SK-N-SH (cell line): ENCODE data around the gene TMEM254. TPM values are rescaled to one million over a fixed set of nuclear protein-coding genes. Genes with fewer than 3 reads are reported as not detected.

ENCODE experiments used
- CTCF ChIA-PET: fragments of 300-600, 350-600 bp; formaldehyde crosslinking; extraction: SDS; loops from one replicate; lab custom pipeline; 2021; lab: Yijun Ruan, JAX
- POLR2A ChIA-PET: fragments of 350-600 bp; sonication (Branson Sonifier 250); formaldehyde crosslinking; extraction: SDS; loops from one replicate; lab custom pipeline; 2020; ENCODE audit warnings: antibody characterized with exemption, inconsistent platforms; lab: Yijun Ruan, JAX
- DNase-seq: peaks from one replicate; pipeline ENCODE4 v3.0.0; 2012
- H2AFZ ChIP-seq: fragments of 200-600 bp; sonication (generic); 2 replicates; pipeline ENCODE4 v1.8.1; 2016; ENCODE audit warnings: antibody characterized with exemption, mild to moderate bottlenecking, low read depth
- H3F3A ChIP-seq: fragments of 200-600 bp; sonication (generic); replicated peaks from 2 replicates; pipeline ENCODE3; 2016; ENCODE audit warnings: antibody characterized with exemption, mild to moderate bottlenecking; ENCODE audit not compliant: insufficient read depth
- H3K27ac ChIP-seq, 2 experiments: fragments of 200-500 bp in 1 of 2; fragments of 200-600 bp in 1 of 2; sonication (Bioruptor generic) in 1 of 2; sonication (generic), shearing (Covaris generic) in 1 of 2; 2 replicates each; pipeline versions ENCODE4 v1.5.1 to v1.6.1; 2014 to 2016; ENCODE audit warnings: low read depth in 2 of 2, inconsistent platforms in 1 of 2, low read length in 1 of 2, mild to moderate bottlenecking in 1 of 2, mixed read lengths in 1 of 2
- H3K27me3 ChIP-seq: fragments of 200-600 bp; sonication (generic), shearing (Covaris generic); 2 replicates; pipeline ENCODE4 v1.6.1; 2016; ENCODE audit warnings: mixed run types; ENCODE audit not compliant: insufficient read depth
- H3K36me3 ChIP-seq, 2 experiments: fragments of 200-500 bp in 1 of 2; fragments of 200-600 bp in 1 of 2; sonication (Bioruptor generic) in 1 of 2; sonication (generic) in 1 of 2; replicated peaks in 1 of 2; 2 replicates each; pipeline versions ENCODE3 to v1.5.1; 2014 to 2016; ENCODE audit warnings: low read length in 1 of 2, mild to moderate bottlenecking in 1 of 2; ENCODE audit not compliant: insufficient read depth in 2 of 2, control insufficient read depth in 1 of 2
- H3K4me1 ChIP-seq, 2 experiments: fragments of 200-500 bp in 1 of 2; fragments of 200-600 bp in 1 of 2; sonication (Bioruptor generic) in 1 of 2; sonication (generic), shearing (Covaris generic) in 1 of 2; 2 replicates each; pipeline versions ENCODE4 v1.5.1 to v1.6.1; 2014 to 2016; ENCODE audit warnings: low read depth in 1 of 2, low read length in 1 of 2, mixed run types in 1 of 2; ENCODE audit not compliant: insufficient read depth in 2 of 2, control insufficient read depth in 1 of 2
- H3K4me2 ChIP-seq: fragments of 200-600 bp; sonication (generic), shearing (Covaris generic); 2 replicates; pipeline ENCODE4 v1.6.1; 2017; ENCODE audit warnings: mixed run types
- H3K4me3 ChIP-seq, 2 experiments: fragments of 200-500 bp in 1 of 2; fragments of 200-600 bp in 1 of 2; sonication (Bioruptor generic) in 1 of 2; sonication (generic), shearing (Covaris generic) in 1 of 2; 2 replicates each; pipeline versions ENCODE4 v1.5.1 to v1.8.1; 2014 to 2016; ENCODE audit warnings: low read depth in 2 of 2, inconsistent platforms in 1 of 2, low read length in 1 of 2, mild to moderate bottlenecking in 1 of 2, mixed read lengths in 1 of 2, moderate library complexity in 1 of 2
- H3K79me2 ChIP-seq: fragments of 200-600 bp; sonication (generic); 2 replicates; pipeline ENCODE4 v1.8.1; 2017; ENCODE audit warnings: mild to moderate bottlenecking; ENCODE audit not compliant: insufficient read depth
- H3K9ac ChIP-seq: fragments of 200-600 bp; sonication (generic); 2 replicates; pipeline ENCODE4 v1.6.1; 2017; ENCODE audit warnings: mixed run types
- H3K9me2 ChIP-seq: fragments of 200-600 bp; sonication (generic); 2 replicates; pipeline ENCODE4 v1.6.1; 2017; ENCODE audit warnings: mixed run types
- H3K9me3 ChIP-seq: fragments of 200-600 bp; sonication (generic); 2 replicates; pipeline ENCODE4 v1.6.1; 2017; ENCODE audit warnings: mixed run types, mild to moderate bottlenecking, moderate library complexity
- H4K20me1 ChIP-seq: fragments of 200-600 bp; sonication (generic); 2 replicates; pipeline ENCODE4 v1.6.1; 2017; ENCODE audit warnings: mild to moderate bottlenecking, mixed run types; ENCODE audit not compliant: insufficient read depth
- CHD2 ChIP-seq: fragments of 150-350 bp; IDR thresholded peaks from 2 replicates; pipeline ENCODE4 v1.6.1; 2018; ENCODE audit warnings: low read length; ENCODE audit not compliant: partially characterized antibody
- ELF1 ChIP-seq: IDR thresholded peaks from 2 replicates; pipeline ENCODE4 v1.4.0; 2012
- EP300 ChIP-seq, 2 experiments: IDR thresholded peaks; 2 replicates each; pipeline versions ENCODE4 v1.4.0 to v1.6.1; 2012; ENCODE audit warnings: borderline replicate concordance in 1 of 2, low read depth in 1 of 2, low read length in 1 of 2
- FOSL2 ChIP-seq: IDR thresholded peaks from 2 replicates; pipeline ENCODE4 v1.4.0; 2012; ENCODE audit warnings: low read depth, mild to moderate bottlenecking, moderate library complexity, borderline replicate concordance
- FOXJ3 ChIP-seq: sonication (generic); formaldehyde crosslinking; IDR thresholded peaks from 2 replicates; pipeline ENCODE4 v1.5.1; 2020; ENCODE audit warnings: mild to moderate bottlenecking, missing genetic modification reagents
- FOXM1 ChIP-seq: IDR thresholded peaks from 2 replicates; pipeline ENCODE4 v1.4.0; 2012; ENCODE audit warnings: low read depth, mild to moderate bottlenecking
- GATA2 ChIP-seq: sonication (generic); formaldehyde crosslinking; IDR thresholded peaks from 2 replicates; pipeline ENCODE4 v1.5.0; 2020; ENCODE audit warnings: mild to moderate bottlenecking, missing genetic modification reagents
- NFIC ChIP-seq: IDR thresholded peaks from 2 replicates; pipeline ENCODE4 v1.4.0; 2012; ENCODE audit warnings: borderline replicate concordance
- NRF1 ChIP-seq: IDR thresholded peaks from 2 replicates; pipeline ENCODE4 v1.6.1; 2012; ENCODE audit warnings: low read depth, mild to moderate bottlenecking, low read length
- REST ChIP-seq: IDR thresholded peaks from 2 replicates; pipeline ENCODE4 v1.6.1; 2012; ENCODE audit warnings: mild to moderate bottlenecking, low read depth, low read length, moderate library complexity
- SIN3A ChIP-seq: IDR thresholded peaks from 2 replicates; pipeline ENCODE4 v1.6.1; 2012; ENCODE audit warnings: low read depth, mild to moderate bottlenecking, low read length, moderate library complexity, borderline replicate concordance
- USF1 ChIP-seq: IDR thresholded peaks from 2 replicates; pipeline ENCODE4 v1.4.0; 2012; ENCODE audit warnings: low read depth, borderline replicate concordance
- YY1 ChIP-seq: IDR thresholded peaks from 2 replicates; pipeline ENCODE4 v1.4.0; 2012; ENCODE audit warnings: low read depth, mild to moderate bottlenecking
- WGBS: methylation state at CpG from one replicate; pipeline ENCODE4 v1.1.6; 2017; ENCODE audit warnings: low lambda C conversion rate; 5-methylcytosine and 5-hydroxymethylcytosine counted together
- polyA plus RNA-seq, 3 experiments: library from polyadenylated mRNA; depleted of rRNA; stranded (reverse); fragments of >200 nt; gene quantifications; 2 replicates each; pipeline ENCODE4 v1.2.3, GENCODE V29; 2012
- TF ChIP-seq, protein P1 (sequence below): fragments of 150-350 bp; IDR thresholded peaks from 2 replicates; pipeline ENCODE4 v1.6.1; 2017; ENCODE audit warnings: antibody characterized with exemption, low read length, low read depth, borderline replicate concordance
- TF ChIP-seq, protein P2 (sequence below): IDR thresholded peaks from 2 replicates; pipeline ENCODE4; 2012

The TMEM254 gene
- polyA plus RNA-seq, 1 of the 3 experiments (the other 2 are of a cell fraction) = 20.5 TPM

DNA sequence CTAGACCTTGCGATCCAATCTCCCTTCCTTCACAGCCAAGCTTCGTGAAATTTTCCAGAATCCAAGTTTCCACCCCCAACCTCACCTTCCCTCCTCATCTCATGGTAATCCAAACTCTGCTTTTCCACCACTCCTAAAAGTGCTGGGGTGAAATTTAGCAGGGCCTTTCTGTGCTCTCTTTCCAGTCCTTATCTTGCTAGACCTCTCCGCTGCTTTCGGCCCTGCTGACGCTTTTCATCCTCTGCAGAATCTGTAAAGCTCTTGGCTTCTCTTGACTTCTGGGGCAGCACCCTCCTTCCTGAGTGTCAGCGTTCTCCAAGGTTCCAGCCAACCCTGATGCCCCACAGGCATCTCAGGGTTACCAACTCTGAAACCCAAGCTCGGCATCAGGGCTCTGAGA is 61.8 kb downstream of the TMEM254 start:
- Histone ChIP-seq H4K20me1 (no peaks in the 10 kb centered on the region), H2AFZ (no peak overlapping the region), H3K9ac (no peak overlapping the region), H3K4me1 (peaks cover 4 to 9% of the 10 kb centered on the region in 2 experiments; a peak in 2 of 4 replicates), H3K79me2 (no peaks in the 10 kb centered on the region), H3K27ac (no peak overlapping the region), H3K27me3 (no peaks in the 10 kb centered on the region), H3K9me2 (no peaks in the 10 kb centered on the region), H3K4me3 (no peak overlapping the region), H3K36me3 (no peaks in the 10 kb centered on the region), H3K9me3 (no peaks in the 10 kb centered on the region), H3F3A (no peaks in the 10 kb centered on the region)
- CTCF ChIA-PET = interaction anchor here (0.8 to 3.2 kb wide), 2 partner anchors 9 to 82 kb away, joined by 4 to 18 read pairs; no protein-coding TSS in a partner anchor
- POLR2A ChIA-PET = no interaction called here
- WGBS = 67% methylated on average over 7 of the region's 7 CpGs
- no peak for DNase-seq
- no peak for TF ChIP-seq USF1
- TF ChIP-seq CHD2 = no peak
- TF ChIP-seq, protein P1, sequence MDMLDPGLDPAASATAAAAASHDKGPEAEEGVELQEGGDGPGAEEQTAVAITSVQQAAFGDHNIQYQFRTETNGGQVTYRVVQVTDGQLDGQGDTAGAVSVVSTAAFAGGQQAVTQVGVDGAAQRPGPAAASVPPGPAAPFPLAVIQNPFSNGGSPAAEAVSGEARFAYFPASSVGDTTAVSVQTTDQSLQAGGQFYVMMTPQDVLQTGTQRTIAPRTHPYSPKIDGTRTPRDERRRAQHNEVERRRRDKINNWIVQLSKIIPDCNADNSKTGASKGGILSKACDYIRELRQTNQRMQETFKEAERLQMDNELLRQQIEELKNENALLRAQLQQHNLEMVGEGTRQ = no peak
- TF ChIP-seq, protein P2, sequence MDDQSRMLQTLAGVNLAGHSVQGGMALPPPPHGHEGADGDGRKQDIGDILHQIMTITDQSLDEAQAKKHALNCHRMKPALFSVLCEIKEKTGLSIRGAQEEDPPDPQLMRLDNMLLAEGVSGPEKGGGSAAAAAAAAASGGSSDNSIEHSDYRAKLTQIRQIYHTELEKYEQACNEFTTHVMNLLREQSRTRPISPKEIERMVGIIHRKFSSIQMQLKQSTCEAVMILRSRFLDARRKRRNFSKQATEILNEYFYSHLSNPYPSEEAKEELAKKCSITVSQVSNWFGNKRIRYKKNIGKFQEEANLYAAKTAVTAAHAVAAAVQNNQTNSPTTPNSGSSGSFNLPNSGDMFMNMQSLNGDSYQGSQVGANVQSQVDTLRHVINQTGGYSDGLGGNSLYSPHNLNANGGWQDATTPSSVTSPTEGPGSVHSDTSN = no peak
- no peak for TF ChIP-seq FOSL2
- TF ChIP-seq NFIC = no peak
- TF ChIP-seq ELF1 = no peak
- no peak for TF ChIP-seq FOXM1
- TF ChIP-seq FOXJ3 (CRISPR knock-in tag) = no peak
- TF ChIP-seq SIN3A = no peak
- no peak for TF ChIP-seq GATA2 (CRISPR knock-in tag)
- no peak for TF ChIP-seq REST
- no peak for TF ChIP-seq EP300 (IDR thresholded peaks at IDR 0.05; ENCODE audit: borderline replicate concordance in 1 of 2, low read depth in 1 of 2, low read length in 1 of 2)
- TF ChIP-seq YY1 = no peak
- no peak for TF ChIP-seq NRF1
- TF ChIP-seq, all 33 proteins: peak for 0
- no peak overlapping the region for H3K4me2 ChIP-seq
